22Rv1 (cell line): ENCODE results near the gene UGT1A5.

ENCODE experiments used
- H3K27ac ChIP-seq: fragments of 450-650 bp; 2 replicates; pipeline ENCODE4 v1.5.1; 2017
- CTCF ChIP-seq: fragments of 450-650 bp; IDR thresholded peaks from 2 replicates; pipeline ENCODE4 v1.5.1; 2017; ENCODE audit warnings: mild to moderate bottlenecking
- ZFX ChIP-seq: fragments of 450-650 bp; IDR thresholded peaks from 2 replicates; pipeline ENCODE4 v1.6.1; 2017; ENCODE audit warnings: antibody characterized with exemption, borderline replicate concordance

Gene UGT1A5

DNA sequence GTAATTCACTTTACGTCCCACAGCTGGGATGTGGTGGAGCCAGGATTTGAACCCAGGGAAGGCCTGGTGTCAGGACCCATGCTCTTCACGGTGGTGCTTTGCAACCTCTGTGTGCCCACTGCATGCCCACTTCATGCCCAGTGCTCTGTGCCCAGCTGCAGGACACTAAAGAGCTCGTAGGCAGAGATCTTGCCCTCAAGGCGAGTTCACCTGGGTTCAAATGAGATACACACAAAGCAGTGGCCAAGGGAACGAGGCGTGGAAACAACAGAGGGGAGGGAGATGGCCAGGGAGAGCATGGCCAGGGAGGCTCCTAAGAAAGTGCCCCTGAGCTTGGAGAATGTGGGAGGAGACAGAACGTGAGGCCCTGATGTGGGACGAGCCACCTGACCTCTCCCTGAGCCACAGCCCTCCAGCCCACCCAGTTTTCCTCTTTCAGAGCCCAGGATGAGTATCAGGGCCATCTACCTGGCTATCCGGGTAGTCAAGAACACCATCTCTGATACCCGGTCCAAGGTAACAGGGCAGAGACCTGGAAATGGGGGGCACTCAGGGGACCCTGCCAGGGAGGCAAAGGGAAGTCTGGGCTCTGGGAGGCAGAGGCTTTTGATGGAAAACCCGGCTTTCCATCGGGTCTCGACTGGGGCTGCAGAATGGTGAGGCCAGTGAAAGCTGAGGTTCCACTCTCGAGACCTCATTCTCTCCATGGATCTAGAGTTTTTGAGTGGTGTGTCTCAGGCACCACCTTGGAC is 85.8 kb downstream of the UGT1A5 start:
- no peak for TF ChIP-seq CTCF
- TF ChIP-seq ZFX: no peak
- no peak overlapping the region for H3K27ac ChIP-seq

- TF ChIP-seq ZFX: no peak
- TF ChIP-seq CTCF: no peak
- no peak overlapping the region for H3K27ac ChIP-seq
Measured at GRCh38 chr2:233799087-233799665, 86.5 kb downstream of the UGT1A5 start.

DNA sequence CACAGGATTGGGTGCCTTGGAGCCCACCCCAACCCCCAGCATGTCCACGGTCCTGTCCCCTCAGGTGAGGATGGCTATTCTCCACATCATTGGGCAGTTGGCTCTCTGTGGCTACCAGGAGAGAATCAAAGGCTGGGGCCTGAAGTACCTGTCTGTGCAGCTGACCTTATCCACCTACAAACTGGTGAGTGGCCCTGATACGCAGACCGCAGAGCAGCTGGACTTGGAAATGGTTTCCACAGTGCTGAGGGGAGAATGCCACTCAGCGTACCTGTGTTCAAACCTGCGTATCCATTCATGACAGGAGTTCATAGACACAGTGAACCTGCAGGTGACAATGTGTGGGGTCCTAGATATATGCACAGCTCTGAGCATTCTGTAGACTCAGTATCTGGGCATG is 87.0 kb downstream of the UGT1A5 start:
- no peak overlapping the region for H3K27ac ChIP-seq
- TF ChIP-seq ZFX (no peak), CTCF (no peak)

- H3K27ac ChIP-seq: no peak overlapping the region
- no peak for TF ChIP-seq CTCF
- no peak for TF ChIP-seq ZFX
Measured at GRCh38 chr2:233800208-233800607, 87.5 kb downstream of the UGT1A5 start.

- no peak for TF ChIP-seq CTCF
- TF ChIP-seq ZFX: no peak
Measured at GRCh38 chr2:233801357-233802131, 88.8 kb downstream of the UGT1A5 start.

GRCh38 chr2:233802132-233802815 is 89.6 kb downstream of the UGT1A5 start:
- TF ChIP-seq CTCF (no peak), ZFX (no peak)
- H3K27ac ChIP-seq: no peak overlapping the region

More at GRCh38 chr2:233801357-233802131, 88.8 kb downstream of the UGT1A5 start:
- H3K27ac ChIP-seq: no peak overlapping the region
